Liver (tissue), 9 donors: ENCODE data around the gene GDPD5. TPM values are rescaled to one million over a fixed set of nuclear protein-coding genes. Genes with fewer than 3 reads are reported as not detected.
A peak's percentile ranks its signal among the peaks of the same experiment; 100 is the strongest.

Experiments used
- DNase-seq: peaks from one replicate; pipeline ENCODE4 v3.0.0-alpha.2; 2017; ENCODE audit warnings: low spot score
- H3K27ac ChIP-seq, 2 donors: one replicate each; pipeline ENCODE4 v1.7.0; 2013; ENCODE audit warnings: inconsistent platforms in 2 of 2, low read length in 2 of 2, control low read depth in 1 of 2, low read depth in 1 of 2, mild to moderate bottlenecking in 1 of 2
- H3K27me3 ChIP-seq, 4 donors: one replicate each; pipeline versions ENCODE4 v1.6.1 to v1.7.0; 2013; ENCODE audit warnings: low read length in 3 of 4, inconsistent platforms in 1 of 4, mild to moderate bottlenecking in 1 of 4, moderate library complexity in 1 of 4; ENCODE audit not compliant: control insufficient read depth in 4 of 4, insufficient read depth in 4 of 4
- H3K36me3 ChIP-seq, 4 donors: one replicate each; pipeline versions ENCODE4 v1.6.1 to v1.7.0; 2013; ENCODE audit warnings: low read length in 3 of 4, mild to moderate bottlenecking in 3 of 4, low read depth in 1 of 4, moderate library complexity in 1 of 4; ENCODE audit not compliant: control insufficient read depth in 4 of 4, insufficient read depth in 3 of 4
- H3K4me1 ChIP-seq, 4 donors: one replicate each; pipeline versions ENCODE4 v1.6.1 to v1.7.0; 2013; ENCODE audit warnings: low read length in 3 of 4, mild to moderate bottlenecking in 3 of 4, moderate library complexity in 1 of 4; ENCODE audit not compliant: control insufficient read depth in 4 of 4, insufficient read depth in 4 of 4
- H3K4me3 ChIP-seq, 3 donors: one replicate each; pipeline versions ENCODE4 v1.6.1 to v1.7.0; 2013; ENCODE audit warnings: low read length in 3 of 3, control low read depth in 1 of 3, low read depth in 1 of 3, mild to moderate bottlenecking in 1 of 3
- H3K9ac ChIP-seq, 2 donors: one replicate each; pipeline ENCODE4 v1.7.0; 2013; ENCODE audit warnings: low read length in 2 of 2, mild to moderate bottlenecking in 2 of 2, moderate library complexity in 2 of 2, control low read depth in 1 of 2, low read depth in 1 of 2
- H3K9me3 ChIP-seq, 4 donors: one replicate each; pipeline versions ENCODE4 v1.6.1 to v1.7.0; 2013; ENCODE audit warnings: low read length in 3 of 4; ENCODE audit not compliant: control insufficient read depth in 4 of 4
- ATF3 ChIP-seq: IDR thresholded peaks from 2 replicates; pipeline ENCODE4 v1.6.1; 2016; ENCODE audit warnings: antibody characterized with exemption
- EGR1 ChIP-seq, 2 donors: IDR thresholded peaks; 2 replicates each; pipeline ENCODE4 v1.6.1; 2016 to 2018; ENCODE audit warnings: antibody characterized with exemption in 2 of 2, low read depth in 2 of 2
- FOXA1 ChIP-seq: IDR thresholded peaks from 2 replicates; pipeline ENCODE4 v1.6.1; 2016; ENCODE audit warnings: antibody characterized with exemption
- FOXA2 ChIP-seq: IDR thresholded peaks from 2 replicates; pipeline ENCODE4 v1.6.1; 2016; ENCODE audit warnings: antibody characterized with exemption
- HNF4A ChIP-seq, 2 donors: conservative IDR thresholded peaks; 2 replicates each; pipeline ENCODE4 v1.6.1; 2016; ENCODE audit warnings: antibody characterized with exemption in 2 of 2, mild to moderate bottlenecking in 2 of 2
- HNF4G ChIP-seq: IDR thresholded peaks from 2 replicates; pipeline ENCODE4 v1.6.1; 2016; ENCODE audit warnings: antibody characterized with exemption
- JUND ChIP-seq, 2 donors: IDR thresholded peaks; 2 replicates each; pipeline ENCODE4 v1.6.1; 2016; ENCODE audit warnings: antibody characterized with exemption in 2 of 2
- MAX ChIP-seq: IDR thresholded peaks from 2 replicates; pipeline ENCODE4 v1.6.1; 2016; ENCODE audit warnings: antibody characterized with exemption
- NR2F2 ChIP-seq: IDR thresholded peaks from 2 replicates; pipeline ENCODE4 v1.6.1; 2016; ENCODE audit warnings: antibody characterized with exemption
- RAD21 ChIP-seq, 2 donors: IDR thresholded peaks; 2 replicates each; pipeline ENCODE4 v1.6.1; 2016; ENCODE audit warnings: antibody characterized with exemption in 2 of 2, mild to moderate bottlenecking in 2 of 2
- RXRA ChIP-seq, 2 donors: IDR thresholded peaks; 2 replicates each; pipeline ENCODE4 v1.6.1; 2017 to 2018; ENCODE audit warnings: antibody characterized with exemption in 2 of 2, mild to moderate bottlenecking in 1 of 2
- SP1 ChIP-seq: IDR thresholded peaks from 2 replicates; pipeline ENCODE4 v1.6.1; 2018; ENCODE audit warnings: antibody characterized with exemption, mild to moderate bottlenecking
- TAF1 ChIP-seq: conservative IDR thresholded peaks from 2 replicates; pipeline ENCODE4 v1.6.1; 2016; ENCODE audit warnings: antibody characterized with exemption, mild to moderate bottlenecking
- YY1 ChIP-seq: IDR thresholded peaks from 2 replicates; pipeline ENCODE4 v1.6.1; 2016; ENCODE audit warnings: antibody characterized with exemption, mild to moderate bottlenecking
- ZBTB33 ChIP-seq: IDR thresholded peaks from 2 replicates; pipeline ENCODE4 v1.6.1; 2016; ENCODE audit warnings: antibody characterized with exemption
- WGBS: extraction: QIAGEN DNeasy Blood & Tissue Kit; methylation state at CpG from one replicate; pipeline ENCODE4 v1.1.7; 2013; 5-methylcytosine and 5-hydroxymethylcytosine counted together
- polyA plus RNA-seq, 2 donors: library from polyadenylated mRNA; stranded (reverse) in 1 of 2; unstranded in 1 of 2; fragments of 200-250 nt in 1 of 2; fragments of >200 nt in 1 of 2; fragmentation: Nextera tagmentation in 1 of 2; extraction: Ambion mirVana in 1 of 2; gene quantifications; one replicate each; pipeline versions ENCODE4 v1.2.1 to v1.2.3, GENCODE V29; 2013 to 2015
- total RNA-seq, 2 donors: library from RNA; depleted of rRNA; stranded (reverse); fragments of >200 nt; gene quantifications; one replicate each; pipeline ENCODE4 v1.2.3, GENCODE V29; 2014
- TF ChIP-seq, protein P1 (sequence below): IDR thresholded peaks from 2 replicates; pipeline ENCODE4 v1.6.1; 2016; ENCODE audit warnings: antibody characterized with exemption, mild to moderate bottlenecking
- TF ChIP-seq, protein P2 (sequence below): fragments of 150-350 bp; IDR thresholded peaks from 2 replicates; pipeline ENCODE4 v1.5.1; 2017; ENCODE audit warnings: improper control_type of control experiment, low read depth, low read length; ENCODE audit not compliant: missing input control
- donor health status: healthy.
- donor health status: healthy.
- donor health status: healthy.
- donor health status: healthy.
- donor health status: healthy.

The GDPD5 gene
- total and polyA plus RNA-seq, 4 donors: 3.0 to 22.8 (median 4.2) TPM

GRCh38 chr11:75565916-75566762 is 40.4 kb upstream of the GDPD5 start (continued):
- TF ChIP-seq, protein P1, sequence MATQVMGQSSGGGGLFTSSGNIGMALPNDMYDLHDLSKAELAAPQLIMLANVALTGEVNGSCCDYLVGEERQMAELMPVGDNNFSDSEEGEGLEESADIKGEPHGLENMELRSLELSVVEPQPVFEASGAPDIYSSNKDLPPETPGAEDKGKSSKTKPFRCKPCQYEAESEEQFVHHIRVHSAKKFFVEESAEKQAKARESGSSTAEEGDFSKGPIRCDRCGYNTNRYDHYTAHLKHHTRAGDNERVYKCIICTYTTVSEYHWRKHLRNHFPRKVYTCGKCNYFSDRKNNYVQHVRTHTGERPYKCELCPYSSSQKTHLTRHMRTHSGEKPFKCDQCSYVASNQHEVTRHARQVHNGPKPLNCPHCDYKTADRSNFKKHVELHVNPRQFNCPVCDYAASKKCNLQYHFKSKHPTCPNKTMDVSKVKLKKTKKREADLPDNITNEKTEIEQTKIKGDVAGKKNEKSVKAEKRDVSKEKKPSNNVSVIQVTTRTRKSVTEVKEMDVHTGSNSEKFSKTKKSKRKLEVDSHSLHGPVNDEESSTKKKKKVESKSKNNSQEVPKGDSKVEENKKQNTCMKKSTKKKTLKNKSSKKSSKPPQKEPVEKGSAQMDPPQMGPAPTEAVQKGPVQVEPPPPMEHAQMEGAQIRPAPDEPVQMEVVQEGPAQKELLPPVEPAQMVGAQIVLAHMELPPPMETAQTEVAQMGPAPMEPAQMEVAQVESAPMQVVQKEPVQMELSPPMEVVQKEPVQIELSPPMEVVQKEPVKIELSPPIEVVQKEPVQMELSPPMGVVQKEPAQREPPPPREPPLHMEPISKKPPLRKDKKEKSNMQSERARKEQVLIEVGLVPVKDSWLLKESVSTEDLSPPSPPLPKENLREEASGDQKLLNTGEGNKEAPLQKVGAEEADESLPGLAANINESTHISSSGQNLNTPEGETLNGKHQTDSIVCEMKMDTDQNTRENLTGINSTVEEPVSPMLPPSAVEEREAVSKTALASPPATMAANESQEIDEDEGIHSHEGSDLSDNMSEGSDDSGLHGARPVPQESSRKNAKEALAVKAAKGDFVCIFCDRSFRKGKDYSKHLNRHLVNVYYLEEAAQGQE: no peak
- TF ChIP-seq JUND (IDR thresholded peaks at IDR 0.05): no peak
- no peak for TF ChIP-seq YY1
- no peak for TF ChIP-seq FOXA2
- TF ChIP-seq NR2F2: no peak
- no peak for TF ChIP-seq RXRA (IDR thresholded peaks at IDR 0.05)
- no peak for TF ChIP-seq FOXA1
- TF ChIP-seq, protein P2, sequence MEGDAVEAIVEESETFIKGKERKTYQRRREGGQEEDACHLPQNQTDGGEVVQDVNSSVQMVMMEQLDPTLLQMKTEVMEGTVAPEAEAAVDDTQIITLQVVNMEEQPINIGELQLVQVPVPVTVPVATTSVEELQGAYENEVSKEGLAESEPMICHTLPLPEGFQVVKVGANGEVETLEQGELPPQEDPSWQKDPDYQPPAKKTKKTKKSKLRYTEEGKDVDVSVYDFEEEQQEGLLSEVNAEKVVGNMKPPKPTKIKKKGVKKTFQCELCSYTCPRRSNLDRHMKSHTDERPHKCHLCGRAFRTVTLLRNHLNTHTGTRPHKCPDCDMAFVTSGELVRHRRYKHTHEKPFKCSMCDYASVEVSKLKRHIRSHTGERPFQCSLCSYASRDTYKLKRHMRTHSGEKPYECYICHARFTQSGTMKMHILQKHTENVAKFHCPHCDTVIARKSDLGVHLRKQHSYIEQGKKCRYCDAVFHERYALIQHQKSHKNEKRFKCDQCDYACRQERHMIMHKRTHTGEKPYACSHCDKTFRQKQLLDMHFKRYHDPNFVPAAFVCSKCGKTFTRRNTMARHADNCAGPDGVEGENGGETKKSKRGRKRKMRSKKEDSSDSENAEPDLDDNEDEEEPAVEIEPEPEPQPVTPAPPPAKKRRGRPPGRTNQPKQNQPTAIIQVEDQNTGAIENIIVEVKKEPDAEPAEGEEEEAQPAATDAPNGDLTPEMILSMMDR: no peak
- TF ChIP-seq SP1: no peak

GRCh38 chr11:75565221-75565814 is 39.6 kb upstream of the GDPD5 start:
- no peaks in the 10 kb centered on the region for H3K27me3 ChIP-seq
- peaks cover 12 to 38% (median 21%) of the 10 kb centered on the region in 4 donors for H3K36me3 ChIP-seq
- no peak overlapping the region for H3K4me3 ChIP-seq
- H3K27ac ChIP-seq: peak overlapping the region; percentile 16 to 34
- no peaks in the 10 kb centered on the region for H3K9me3 ChIP-seq
- no peak for DNase-seq
- WGBS: 52% methylated on average over 5 of the region's 5 CpGs
- TF ChIP-seq JUND (IDR thresholded peaks at IDR 0.05) (peak in 1 of 2 donors; percentile 82), MAX (no peak), EGR1 (IDR thresholded peaks at IDR 0.05; ENCODE audit: low read depth in 2 of 2) (no peak), RAD21 (IDR thresholded peaks at IDR 0.05) (no peak), ZBTB33 (no peak), RXRA (IDR thresholded peaks at IDR 0.05) (peak in 1 of 2 donors; percentile 49), NR2F2 (no peak), TAF1 (no peak), HNF4G (no peak), FOXA2 (no peak), YY1 (no peak), ATF3 (no peak), SP1 (no peak), HNF4A (conservative IDR thresholded peaks at IDR 0.05) (no peak)
- TF ChIP-seq, protein P2: no peak
- TF ChIP-seq, protein P1: no peak
- H3K4me1 ChIP-seq: peaks cover 15 to 35% (median 25%) of the 10 kb centered on the region in 4 donors
- H3K9ac ChIP-seq: no peak overlapping the region
